ENCODE measurements around the gene G6PC3.

DNA sequence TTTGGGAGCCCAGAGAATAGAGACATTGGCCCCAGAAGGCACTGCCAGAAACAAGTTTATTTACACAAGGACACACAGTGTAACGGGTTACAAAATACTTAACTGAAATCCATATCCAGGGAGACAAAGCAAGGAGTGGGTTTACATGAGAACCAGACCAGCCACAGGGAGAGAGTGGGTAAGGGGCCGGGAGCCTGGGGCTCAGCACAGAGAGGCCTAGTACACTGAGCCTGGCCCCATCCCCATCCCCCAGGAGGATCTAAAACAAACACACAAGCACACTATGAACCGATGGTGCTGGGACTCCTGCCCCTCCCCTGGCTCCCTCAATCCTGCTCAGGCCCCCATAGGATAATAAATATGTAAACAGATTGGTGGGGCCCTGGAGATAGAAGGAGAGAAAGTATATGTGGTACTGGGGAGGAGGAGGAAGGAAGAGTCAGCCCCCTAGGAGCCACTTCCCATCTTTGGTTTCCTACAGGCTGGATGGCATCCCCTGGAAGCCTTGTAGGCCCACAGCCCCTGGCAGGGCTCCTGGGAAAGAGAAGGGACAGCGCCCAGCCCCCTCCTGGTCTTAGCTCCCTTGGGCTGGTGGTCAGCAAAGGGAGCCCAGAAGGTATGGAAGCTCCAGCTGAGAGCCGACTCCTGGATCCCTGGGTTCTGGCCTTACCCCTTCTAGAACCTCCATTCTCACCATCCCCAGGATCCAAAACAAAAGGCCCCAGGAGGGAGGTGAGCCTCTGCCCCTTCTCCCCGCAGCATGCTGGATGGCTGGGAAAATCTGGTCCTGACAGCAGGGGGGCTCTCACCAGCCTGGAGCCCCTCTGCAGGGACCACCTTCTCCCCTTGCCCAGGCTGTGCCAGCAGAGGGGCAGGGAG is 6.4 kb downstream of the G6PC3 start:
- no peak for TF ChIP-seq POLR2A (IDR thresholded peaks at IDR 0.05)
- TF ChIP-seq, protein P1, sequence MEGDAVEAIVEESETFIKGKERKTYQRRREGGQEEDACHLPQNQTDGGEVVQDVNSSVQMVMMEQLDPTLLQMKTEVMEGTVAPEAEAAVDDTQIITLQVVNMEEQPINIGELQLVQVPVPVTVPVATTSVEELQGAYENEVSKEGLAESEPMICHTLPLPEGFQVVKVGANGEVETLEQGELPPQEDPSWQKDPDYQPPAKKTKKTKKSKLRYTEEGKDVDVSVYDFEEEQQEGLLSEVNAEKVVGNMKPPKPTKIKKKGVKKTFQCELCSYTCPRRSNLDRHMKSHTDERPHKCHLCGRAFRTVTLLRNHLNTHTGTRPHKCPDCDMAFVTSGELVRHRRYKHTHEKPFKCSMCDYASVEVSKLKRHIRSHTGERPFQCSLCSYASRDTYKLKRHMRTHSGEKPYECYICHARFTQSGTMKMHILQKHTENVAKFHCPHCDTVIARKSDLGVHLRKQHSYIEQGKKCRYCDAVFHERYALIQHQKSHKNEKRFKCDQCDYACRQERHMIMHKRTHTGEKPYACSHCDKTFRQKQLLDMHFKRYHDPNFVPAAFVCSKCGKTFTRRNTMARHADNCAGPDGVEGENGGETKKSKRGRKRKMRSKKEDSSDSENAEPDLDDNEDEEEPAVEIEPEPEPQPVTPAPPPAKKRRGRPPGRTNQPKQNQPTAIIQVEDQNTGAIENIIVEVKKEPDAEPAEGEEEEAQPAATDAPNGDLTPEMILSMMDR (IDR thresholded peaks at IDR 0.05) = no peak
